Measurements from ENCODE around the gene KRTAP27-1.

Gene KRTAP27-1

DNA sequence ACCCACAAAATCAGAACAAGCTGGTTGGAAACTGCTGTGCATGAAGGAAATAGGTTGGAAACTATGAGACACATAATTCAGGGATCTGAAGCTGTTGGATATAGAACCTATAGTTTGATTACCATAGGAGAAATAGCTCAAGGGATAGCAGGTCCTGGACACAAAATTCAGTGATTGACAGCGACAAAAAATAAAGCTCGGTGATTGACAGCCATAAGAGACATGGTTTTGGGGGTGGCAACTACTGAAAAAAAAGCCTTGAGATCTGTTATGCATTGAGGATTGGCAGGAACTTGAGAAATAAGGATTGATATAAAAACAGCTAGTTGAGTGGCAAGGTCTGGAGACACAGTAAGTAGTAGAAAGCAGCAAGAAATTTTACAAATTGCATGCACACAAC is 48.3 kb downstream of the KRTAP27-1 start, which contains the start of gene KRTAP25-1:
TSS of gene KRTAP25-1 (minus strand) at position 300 of the 400 bp plus-strand sequence. CDS start at position 276, 24 bp downstream.
- DNase-seq (ENCODE audit: low read depth in 2 of 2) = no peak

Measured in stimulated activated CD4-positive, alpha-beta T cell treated with anti-CD3 and anti-CD28 coated beads, Interleukin-15, amount 100 ng/mL, for 48 hours (primary cell).